ENCODE results near the gene PALM2AKAP2.

Gene PALM2AKAP2

DNA sequence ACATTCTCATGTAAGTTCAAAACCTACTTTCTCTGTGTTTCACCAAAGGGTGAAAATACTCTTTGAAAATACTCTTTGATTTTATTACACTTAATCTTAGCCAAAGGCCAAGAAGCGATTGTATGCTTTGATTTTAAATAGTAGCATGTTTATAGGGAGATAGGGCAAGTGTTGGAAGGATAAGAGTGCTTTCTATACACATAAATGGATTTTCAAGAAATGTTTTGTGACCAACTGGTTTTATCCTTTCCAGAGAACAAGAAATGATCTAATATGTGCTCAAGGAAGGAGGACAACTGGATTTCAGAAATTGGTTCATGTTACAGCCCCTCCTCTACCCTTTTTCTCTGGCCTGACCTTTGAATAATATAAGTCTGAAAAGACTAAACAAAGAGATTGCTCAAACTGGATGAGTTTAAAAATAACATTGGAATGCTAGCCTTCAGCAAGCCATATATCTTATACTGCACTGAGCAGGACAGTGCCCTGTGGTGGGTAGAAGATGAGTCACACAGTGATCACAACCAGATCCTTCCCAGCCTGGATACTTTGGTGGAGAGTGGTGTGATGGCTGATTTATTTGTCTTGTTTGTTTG, 13.1 kb downstream of the PALM2AKAP2 start:
- peak; percentile 80 for DNase-seq (ENCODE audit: low read depth)
- H3K4me3 ChIP-seq (replicated peaks; ENCODE audit: low read depth, low read length), result no peak overlapping the region
- no peak for TF ChIP-seq CTCF (IDR thresholded peaks at IDR 0.05; ENCODE audit: low read length, missing control alignments)

- no peak for DNase-seq (ENCODE audit: low read depth)
- H3K4me3 ChIP-seq (replicated peaks; ENCODE audit: low read depth, low read length), result no peak overlapping the region
- no peak for TF ChIP-seq CTCF (IDR thresholded peaks at IDR 0.05; ENCODE audit: low read length, missing control alignments)
These were observed 13.9 kb downstream of the PALM2AKAP2 start for GRCh38 chr9:109793921-109794320.

GRCh38 chr9:109794361-109795012, 14.5 kb downstream of the PALM2AKAP2 start:
- peak; percentile 44 for DNase-seq (ENCODE audit: low read depth)
- H3K4me3 ChIP-seq (replicated peaks; ENCODE audit: low read depth, low read length), result no peak overlapping the region
- no peak for TF ChIP-seq CTCF (IDR thresholded peaks at IDR 0.05; ENCODE audit: low read length, missing control alignments)

DNA sequence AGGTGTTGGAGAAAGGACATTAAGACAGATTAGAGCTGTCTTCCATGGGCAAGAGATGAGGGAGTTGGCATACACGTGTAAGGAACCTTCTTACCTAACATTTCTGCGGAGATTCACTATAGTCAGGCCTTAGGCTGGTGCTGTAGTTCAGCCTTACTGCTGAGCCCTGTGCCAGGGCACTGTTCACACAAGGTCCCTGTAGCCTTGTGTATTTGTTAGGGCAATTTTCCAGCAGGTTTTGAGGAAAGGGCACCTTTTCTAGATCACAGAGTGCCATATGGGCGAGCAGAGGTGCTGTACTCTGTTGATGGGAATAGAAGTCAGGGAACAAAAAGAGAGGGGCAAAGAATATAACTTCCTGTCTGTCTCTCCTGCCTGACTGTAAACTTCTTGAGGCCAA, 15.6 kb downstream of the PALM2AKAP2 start:
- no peak overlapping the region for H3K4me3 ChIP-seq (replicated peaks; ENCODE audit: low read depth, low read length)
- DNase-seq (ENCODE audit: low read depth), result no peak
- TF ChIP-seq CTCF (IDR thresholded peaks at IDR 0.05; ENCODE audit: low read length, missing control alignments), result no peak

- no peak overlapping the region for H3K4me3 ChIP-seq (replicated peaks; ENCODE audit: low read depth, low read length)
- no peak for TF ChIP-seq CTCF (IDR thresholded peaks at IDR 0.05; ENCODE audit: low read length, missing control alignments)
- DNase-seq (ENCODE audit: low read depth), result no peak
These were observed 16.1 kb downstream of the PALM2AKAP2 start for GRCh38 chr9:109796078-109796477.

DNA sequence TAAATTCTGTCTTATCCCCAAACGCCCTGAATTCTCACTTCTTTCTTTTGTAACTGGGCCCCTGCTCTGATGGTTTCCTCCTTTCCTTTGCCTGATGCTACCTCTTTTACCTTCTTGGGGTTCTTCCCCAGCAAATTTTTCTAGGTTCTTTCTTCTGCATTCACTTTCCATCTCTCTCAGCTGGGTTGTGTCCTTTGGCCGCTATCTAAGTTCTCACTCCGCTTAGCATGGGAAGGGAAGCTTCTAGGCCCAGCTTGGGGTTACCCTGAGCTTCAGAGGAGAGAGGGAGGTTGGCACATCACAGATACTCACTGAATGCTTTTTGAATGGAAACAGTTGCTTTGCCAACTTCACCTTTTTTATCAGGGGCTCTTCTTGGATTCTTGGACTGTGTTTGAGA, 17.0 kb downstream of the PALM2AKAP2 start:
- no peak for TF ChIP-seq CTCF (IDR thresholded peaks at IDR 0.05; ENCODE audit: low read length, missing control alignments)
- H3K4me3 ChIP-seq (replicated peaks; ENCODE audit: low read depth, low read length), result no peak overlapping the region
- DNase-seq (ENCODE audit: low read depth), result no peak

GRCh38 chr9:109797509-109797908, 17.5 kb downstream of the PALM2AKAP2 start:
- H3K4me3 ChIP-seq (replicated peaks; ENCODE audit: low read depth, low read length), result no peak overlapping the region
- TF ChIP-seq CTCF (IDR thresholded peaks at IDR 0.05; ENCODE audit: low read length, missing control alignments), result no peak
- DNase-seq (ENCODE audit: low read depth), result no peak

Measured in fibroblast of pulmonary artery (primary cell).